ENCODE measurements around the gene C1orf35. TPM values are rescaled to one million over a fixed set of nuclear protein-coding genes. Genes with fewer than 3 reads are reported as not detected.

Gene C1orf35
- total RNA-seq (2014; rRNA removed; shearing (Covaris generic)) = 29.7 and 36.9 TPM in 2 replicates

- DNase-seq (ENCODE audit: low spot score) = peak; percentile 86
- in situ Hi-C loops (cut with HindIII; ENCODE audit: low sequenced_read_pairs) = loop anchor here (10.0 kb wide), 1 partner anchor 142 kb away; no protein-coding TSS in a partner anchor
Measured at GRCh38 chr1:228102791-228103620, at the start of gene C1orf35. C1orf35 (minus strand) TSS chr1:228103325; CDS start chr1:228103227, 98 bp downstream.

- in situ Hi-C loops (cut with HindIII; ENCODE audit: low sequenced_read_pairs) = no loop called here
- no peak for DNase-seq (ENCODE audit: low spot score)
Measured at GRCh38 chr1:228152918-228153258, 49.8 kb upstream of the C1orf35 start.

- in situ Hi-C loops (cut with HindIII; ENCODE audit: low sequenced_read_pairs) = no loop called here
- no peak for DNase-seq (ENCODE audit: low spot score)
Measured at GRCh38 chr1:228152097-228152917, 49.2 kb upstream of the C1orf35 start.

GRCh38 chr1:228151180-228151925, 48.2 kb upstream of the C1orf35 start:
- in situ Hi-C loops (cut with HindIII; ENCODE audit: low sequenced_read_pairs) = no loop called here
- DNase-seq (ENCODE audit: low spot score) = no peak

GRCh38 chr1:228150461-228151179, 47.5 kb upstream of the C1orf35 start:
- no peak for DNase-seq (ENCODE audit: low spot score)
- in situ Hi-C loops (cut with HindIII; ENCODE audit: low sequenced_read_pairs) = no loop called here

- DNase-seq (ENCODE audit: low spot score) = no peak
Measured at GRCh38 chr1:228150120-228150460, 47.0 kb upstream of the C1orf35 start.

GRCh38 chr1:228149406-228150119, 46.4 kb upstream of the C1orf35 start, which contains the start of gene GJC2:
GJC2 (plus strand) TSS chr1:228149930; CDS start chr1:228157759, 7,829 bp downstream.
- in situ Hi-C loops (cut with HindIII; ENCODE audit: low sequenced_read_pairs) = no loop called here
- DNase-seq (ENCODE audit: low spot score) = no peak

More at GRCh38 chr1:228150120-228150460, 47.0 kb upstream of the C1orf35 start:
- in situ Hi-C loops (cut with HindIII; ENCODE audit: low sequenced_read_pairs) = no loop called here

- no peak for DNase-seq (ENCODE audit: low spot score)
- in situ Hi-C loops (cut with HindIII; ENCODE audit: low sequenced_read_pairs) = no loop called here
Measured at GRCh38 chr1:228148935-228149405, 45.8 kb upstream of the C1orf35 start.

- no peak for DNase-seq (ENCODE audit: low spot score)
- in situ Hi-C loops (cut with HindIII; ENCODE audit: low sequenced_read_pairs) = no loop called here
Measured at GRCh38 chr1:228148196-228148861, 45.2 kb upstream of the C1orf35 start.

GRCh38 chr1:228147768-228148167, 44.6 kb upstream of the C1orf35 start:
- in situ Hi-C loops (cut with HindIII; ENCODE audit: low sequenced_read_pairs) = no loop called here
- DNase-seq (ENCODE audit: low spot score) = no peak

GRCh38 chr1:228147151-228147693, 44.1 kb upstream of the C1orf35 start:
- in situ Hi-C loops (cut with HindIII; ENCODE audit: low sequenced_read_pairs) = no loop called here
- no peak for DNase-seq (ENCODE audit: low spot score)

- in situ Hi-C loops (cut with HindIII; ENCODE audit: low sequenced_read_pairs) = no loop called here
- DNase-seq (ENCODE audit: low spot score) = no peak
Measured at GRCh38 chr1:228146417-228147150, 43.5 kb upstream of the C1orf35 start.

GRCh38 chr1:228145463-228146416, 42.6 kb upstream of the C1orf35 start:
- in situ Hi-C loops (cut with HindIII; ENCODE audit: low sequenced_read_pairs) = no loop called here
- no peak for DNase-seq (ENCODE audit: low spot score)

GRCh38 chr1:228144993-228145343, 41.8 kb upstream of the C1orf35 start:
- in situ Hi-C loops (cut with HindIII; ENCODE audit: low sequenced_read_pairs) = no loop called here

GRCh38 chr1:228144193-228144992, 41.3 kb upstream of the C1orf35 start:
- DNase-seq (ENCODE audit: low spot score) = no peak

More at GRCh38 chr1:228144993-228145343, 41.8 kb upstream of the C1orf35 start:
- no peak for DNase-seq (ENCODE audit: low spot score)

More at GRCh38 chr1:228144193-228144992, 41.3 kb upstream of the C1orf35 start:
- in situ Hi-C loops (cut with HindIII; ENCODE audit: low sequenced_read_pairs) = no loop called here
